Measurements from ENCODE around the gene SBNO2.

GRCh38 chr19:1062387-1063029 lies 111.6 kb downstream of the SBNO2 start:
- TF ChIP-seq CTCF (IDR thresholded peaks at IDR 0.05; ENCODE audit: low read depth, low read length, missing input control), result no peak
- TF ChIP-seq ZBTB33 (IDR thresholded peaks at IDR 0.05), result no peak
- TF ChIP-seq REST (IDR thresholded peaks at IDR 0.05), result no peak
- TF ChIP-seq ATF3 (IDR thresholded peaks at IDR 0.05), result no peak
- no peak for TF ChIP-seq TAF1 (conservative IDR thresholded peaks at IDR 0.05)
- TF ChIP-seq GABPA (IDR thresholded peaks at IDR 0.05 in 1 of 2, conservative IDR thresholded peaks at IDR 0.05 in 1 of 2), result no peak
- TF ChIP-seq SP1 (IDR thresholded peaks at IDR 0.05), result no peak
- no peak for TF ChIP-seq EGR1 (IDR thresholded peaks at IDR 0.05; ENCODE audit: low read depth in 2 of 2)
- TF ChIP-seq YY1 (IDR thresholded peaks at IDR 0.05), result no peak
- no peak for TF ChIP-seq NR2F2 (IDR thresholded peaks at IDR 0.05)

Measured in liver (tissue), 3 donors.